Measurements from ENCODE around the gene KPNA4. TPM values are rescaled to one million over a fixed set of nuclear protein-coding genes. Genes with fewer than 3 reads are reported as not detected.

KPNA4 gene
- total RNA-seq, 1 experiment from 2014 or later, result 40.8 TPM

DNA sequence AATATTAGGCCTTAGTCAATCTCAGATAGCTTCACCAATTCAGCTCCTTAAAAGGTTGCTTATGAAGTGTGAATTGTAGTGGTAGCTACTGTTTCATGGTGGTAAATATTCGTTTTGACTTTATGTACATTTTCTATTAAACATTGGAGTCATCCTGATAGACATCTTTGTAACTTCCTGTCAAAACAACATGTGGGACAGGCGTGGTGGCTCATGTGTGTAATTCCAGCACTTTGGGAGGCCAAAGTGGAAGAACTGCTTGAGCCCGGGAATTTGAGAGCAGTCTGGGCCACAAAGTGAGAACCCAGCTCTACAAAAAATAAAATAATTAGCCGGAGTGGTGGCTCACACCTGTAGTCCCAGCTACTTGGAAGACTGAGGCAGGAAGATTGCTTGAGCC lies 113.8 kb downstream of the KPNA4 start:
- Histone ChIP-seq H3K27ac (ENCODE audit: low read length) (no peak overlapping the region), H3K79me2 (ENCODE audit: low read length) (peaks cover 28% of the 10 kb centered on the region), H3K9me3 (ENCODE audit: low read length) (no peaks in the 10 kb centered on the region), H3K4me1 (ENCODE audit: low read length) (peaks cover 21% of the 10 kb centered on the region), H3K36me3 (ENCODE audit: insufficient read depth, low read length) (peaks cover 10% of the 10 kb centered on the region), H3K4me2 (ENCODE audit: low read depth, low read length, poor library complexity, severe bottlenecking) (no peak overlapping the region), H3K9me2 (replicated peaks; ENCODE audit: insufficient read depth, low read length) (no peaks in the 10 kb centered on the region), H3K9ac (ENCODE audit: low read length) (no peak overlapping the region), H2AFZ (ENCODE audit: low read length) (no peak overlapping the region), H3K27me3 (ENCODE audit: low read length) (no peaks in the 10 kb centered on the region), H3K4me3 (ENCODE audit: low read length) (no peak overlapping the region), H4K20me1 (ENCODE audit: insufficient read depth, low read depth, low read length) (no peaks in the 10 kb centered on the region)
- no peak for DNase-seq

DNA sequence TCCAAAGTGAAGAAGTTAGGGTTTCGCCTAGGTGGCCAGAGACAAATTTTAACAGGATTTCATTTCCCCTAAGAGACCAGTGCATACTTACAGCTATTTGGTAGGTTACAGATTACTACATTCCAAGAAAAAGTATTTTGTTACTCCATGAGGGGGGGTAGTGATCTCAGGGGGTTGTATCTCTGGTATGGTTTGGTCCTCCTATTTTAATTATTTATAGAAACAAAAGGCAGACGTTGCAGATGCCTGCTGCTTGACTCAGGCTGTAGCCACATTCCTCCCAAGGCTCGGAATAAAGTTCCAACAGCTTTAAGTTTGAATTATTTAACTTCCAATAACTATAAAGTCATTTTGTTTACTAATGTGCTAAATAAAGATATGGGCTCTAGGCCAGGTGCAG lies 114.5 kb downstream of the KPNA4 start:
- Histone ChIP-seq H3K4me1 (ENCODE audit: low read length) (peaks cover 21% of the 10 kb centered on the region), H2AFZ (ENCODE audit: low read length) (no peak overlapping the region), H3K79me2 (ENCODE audit: low read length) (peaks cover 36% of the 10 kb centered on the region), H3K36me3 (ENCODE audit: insufficient read depth, low read length) (peaks cover 16% of the 10 kb centered on the region), H3K27me3 (ENCODE audit: low read length) (no peaks in the 10 kb centered on the region), H4K20me1 (ENCODE audit: insufficient read depth, low read depth, low read length) (no peaks in the 10 kb centered on the region), H3K9me2 (replicated peaks; ENCODE audit: insufficient read depth, low read length) (no peaks in the 10 kb centered on the region), H3K4me2 (ENCODE audit: low read depth, low read length, poor library complexity, severe bottlenecking) (no peak overlapping the region), H3K4me3 (ENCODE audit: low read length) (no peak overlapping the region), H3K9me3 (ENCODE audit: low read length) (no peaks in the 10 kb centered on the region), H3K9ac (ENCODE audit: low read length) (no peak overlapping the region), H3K27ac (ENCODE audit: low read length) (no peak overlapping the region)
- DNase-seq, result no peak

DNA sequence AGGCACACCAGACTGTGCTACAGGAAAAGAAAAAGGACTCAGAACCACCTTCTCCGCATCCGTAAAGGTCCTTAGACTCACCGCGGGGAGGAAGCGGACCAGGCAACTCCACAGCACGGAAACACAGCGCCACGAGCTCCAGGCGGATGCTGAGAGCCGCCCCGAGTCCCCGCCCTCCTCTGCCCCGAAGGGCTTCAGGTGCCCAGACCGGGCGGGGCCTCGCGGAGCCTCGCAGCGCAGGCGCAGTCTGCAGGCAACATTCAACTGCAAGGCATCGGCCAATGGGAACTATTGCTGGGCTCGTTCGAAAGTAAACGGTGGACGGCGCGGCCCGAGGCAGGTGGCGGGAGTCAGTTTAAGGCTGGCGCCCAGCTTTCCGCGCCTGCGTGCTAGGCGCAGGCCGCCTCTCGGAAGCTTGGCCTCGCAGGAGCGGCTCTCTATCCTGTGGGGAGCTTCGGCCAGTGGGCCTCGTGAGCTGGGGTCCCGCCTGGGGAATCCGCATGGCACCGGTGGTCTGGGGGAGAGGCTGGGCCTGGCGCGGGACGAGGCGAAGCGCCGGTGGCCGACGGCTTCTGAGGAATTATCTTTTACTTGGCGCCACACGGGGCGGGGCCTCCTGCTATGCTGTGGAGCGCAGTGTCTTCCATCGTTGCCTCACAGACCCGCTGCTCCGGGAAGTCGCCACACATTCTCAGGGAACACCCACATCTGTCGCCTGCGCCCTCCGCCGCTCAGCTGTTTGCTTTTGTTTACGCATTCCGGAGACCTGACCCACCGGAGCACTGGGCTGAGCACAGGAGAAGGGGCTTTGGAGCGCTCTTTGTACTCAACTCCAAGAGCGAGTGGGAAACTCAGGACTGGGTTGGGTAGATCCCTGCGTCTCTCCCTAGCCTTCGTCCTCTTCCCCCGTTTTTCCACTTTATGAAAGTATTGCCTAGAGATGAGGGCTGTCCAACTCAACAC lies 115.5 kb downstream of the KPNA4 start, which contains the start of gene TRIM59:
TRIM59 (minus strand) TSS at position 151 of the 963 bp plus-strand sequence. CDS start 10,603 bp downstream, outside the sequence.
- DNase-seq, result peak; percentile 98

DNA sequence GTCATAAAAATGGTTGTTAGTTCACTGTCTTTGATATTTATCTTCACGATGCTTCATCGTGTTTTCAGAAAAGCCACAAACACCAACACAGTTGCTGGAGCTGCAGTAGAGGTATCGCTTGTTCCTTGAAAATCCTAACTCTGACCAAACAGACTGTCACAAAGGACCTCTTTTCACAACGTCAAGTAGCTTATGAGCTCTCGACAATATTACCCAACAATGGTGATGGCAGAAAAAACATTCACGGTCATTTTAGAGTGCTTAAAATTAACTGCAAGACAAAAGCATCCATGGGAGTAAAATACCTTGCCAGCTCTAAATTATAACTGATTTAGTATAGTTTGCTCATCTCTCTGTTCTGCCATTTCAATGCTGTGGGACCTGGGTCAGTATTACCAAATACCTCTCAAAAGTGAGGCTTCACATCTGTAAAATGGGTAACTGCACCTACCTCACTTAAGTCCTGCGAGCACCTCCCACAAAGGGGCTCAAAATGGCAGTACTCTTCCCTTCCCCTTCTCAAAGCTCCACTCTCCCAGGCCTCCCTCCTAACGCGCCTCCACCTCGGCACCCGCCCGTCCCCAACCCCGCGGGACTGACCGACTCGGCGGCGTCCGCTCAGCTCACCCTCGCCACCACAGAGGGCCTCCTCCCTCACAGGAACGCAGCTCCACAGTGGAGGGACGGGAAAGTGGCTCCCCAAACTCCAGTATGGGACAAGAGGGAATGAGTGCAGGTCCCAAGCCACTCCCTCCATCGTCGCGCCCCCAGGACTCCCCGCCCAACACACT lies 116.3 kb downstream of the KPNA4 start:
- peak overlapping the region; percentile 70 for H3K27ac ChIP-seq (ENCODE audit: low read length)
- peak; percentile 83 for DNase-seq
- peaks cover 52% of the 10 kb centered on the region for H3K79me2 ChIP-seq (ENCODE audit: low read length)
- H3K27me3 ChIP-seq (ENCODE audit: low read length), result no peaks in the 10 kb centered on the region
- peak overlapping the region; percentile 76; the same call in 1 of the 2 replicates for H2AFZ ChIP-seq (ENCODE audit: low read length)
- peaks cover 21% of the 10 kb centered on the region for H3K4me1 ChIP-seq (ENCODE audit: low read length)
- peak overlapping the region; percentile 90 for H3K4me3 ChIP-seq (ENCODE audit: low read length)
- no peaks in the 10 kb centered on the region for H4K20me1 ChIP-seq (ENCODE audit: insufficient read depth, low read depth, low read length)
- peak overlapping the region; percentile 89 for H3K9ac ChIP-seq (ENCODE audit: low read length)
- peak overlapping the region; percentile 80 for H3K4me2 ChIP-seq (ENCODE audit: low read depth, low read length, poor library complexity, severe bottlenecking)
- H3K9me3 ChIP-seq (ENCODE audit: low read length), result no peaks in the 10 kb centered on the region
- H3K9me2 ChIP-seq (replicated peaks; ENCODE audit: insufficient read depth, low read length), result no peaks in the 10 kb centered on the region
- H3K36me3 ChIP-seq (ENCODE audit: insufficient read depth, low read length), result peaks cover 22% of the 10 kb centered on the region

More for the DNA sequence above, 115.5 kb downstream of the KPNA4 start, which contains the start of gene TRIM59:
- H3K4me3 ChIP-seq (ENCODE audit: low read length), result peak within 1 kb of the TSS; percentile 90
- peaks cover 44% of the 10 kb centered on the region for H3K79me2 ChIP-seq (ENCODE audit: low read length)
- H2AFZ ChIP-seq (ENCODE audit: low read length), result peak within 1 kb of the TSS; percentile 76
- no peaks in the 10 kb centered on the region for H3K9me2 ChIP-seq (replicated peaks; ENCODE audit: insufficient read depth, low read length)
- H3K4me2 ChIP-seq (ENCODE audit: low read depth, low read length, poor library complexity, severe bottlenecking), result peak within 1 kb of the TSS; percentile 80
- no peaks in the 10 kb centered on the region for H3K9me3 ChIP-seq (ENCODE audit: low read length)
- peak within 1 kb of the TSS; percentile 89 for H3K9ac ChIP-seq (ENCODE audit: low read length)
- H3K27me3 ChIP-seq (ENCODE audit: low read length), result no peaks in the 10 kb centered on the region
- H4K20me1 ChIP-seq (ENCODE audit: insufficient read depth, low read depth, low read length), result no peaks in the 10 kb centered on the region
- peaks cover 17% of the 10 kb centered on the region for H3K36me3 ChIP-seq (ENCODE audit: insufficient read depth, low read length)
- H3K4me1 ChIP-seq (ENCODE audit: low read length), result peaks cover 21% of the 10 kb centered on the region
- peak within 1 kb of the TSS; percentile 70 for H3K27ac ChIP-seq (ENCODE audit: low read length)

DNA sequence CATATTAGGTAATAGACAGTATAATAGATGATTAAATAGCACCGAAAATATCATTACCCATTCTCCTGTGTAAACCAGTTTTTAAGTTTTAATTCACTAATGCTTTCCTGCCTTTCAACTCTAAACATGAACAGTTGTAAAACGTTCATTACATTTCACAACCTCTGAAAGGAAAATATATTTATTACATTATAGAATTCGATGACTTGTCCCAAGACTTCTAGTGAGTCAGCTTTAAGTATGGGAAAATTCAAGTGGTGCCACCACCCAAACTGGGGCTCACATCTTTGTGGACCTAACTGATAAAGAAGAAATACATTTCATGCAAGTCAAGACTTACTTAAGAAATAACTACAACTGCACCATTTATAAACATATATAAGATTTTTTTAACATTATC lies 117.8 kb downstream of the KPNA4 start:
- no peaks in the 10 kb centered on the region for H4K20me1 ChIP-seq (ENCODE audit: insufficient read depth, low read depth, low read length)
- peak overlapping the region; percentile 80 for H3K4me2 ChIP-seq (ENCODE audit: low read depth, low read length, poor library complexity, severe bottlenecking)
- H3K4me3 ChIP-seq (ENCODE audit: low read length), result peak overlapping the region; percentile 90
- H3K27ac ChIP-seq (ENCODE audit: low read length), result peak overlapping the region; percentile 14; the same call in 1 of the 2 replicates
- peaks cover 21% of the 10 kb centered on the region for H3K4me1 ChIP-seq (ENCODE audit: low read length)
- H3K27me3 ChIP-seq (ENCODE audit: low read length), result no peaks in the 10 kb centered on the region
- H3K9me3 ChIP-seq (ENCODE audit: low read length), result no peaks in the 10 kb centered on the region
- H3K9me2 ChIP-seq (replicated peaks; ENCODE audit: insufficient read depth, low read length), result no peaks in the 10 kb centered on the region
- peaks cover 65% of the 10 kb centered on the region for H3K79me2 ChIP-seq (ENCODE audit: low read length)
- H3K36me3 ChIP-seq (ENCODE audit: insufficient read depth, low read length), result peaks cover 22% of the 10 kb centered on the region
- no peak overlapping the region for H2AFZ ChIP-seq (ENCODE audit: low read length)
- H3K9ac ChIP-seq (ENCODE audit: low read length), result peak overlapping the region; percentile 89
- DNase-seq, result no peak

DNA sequence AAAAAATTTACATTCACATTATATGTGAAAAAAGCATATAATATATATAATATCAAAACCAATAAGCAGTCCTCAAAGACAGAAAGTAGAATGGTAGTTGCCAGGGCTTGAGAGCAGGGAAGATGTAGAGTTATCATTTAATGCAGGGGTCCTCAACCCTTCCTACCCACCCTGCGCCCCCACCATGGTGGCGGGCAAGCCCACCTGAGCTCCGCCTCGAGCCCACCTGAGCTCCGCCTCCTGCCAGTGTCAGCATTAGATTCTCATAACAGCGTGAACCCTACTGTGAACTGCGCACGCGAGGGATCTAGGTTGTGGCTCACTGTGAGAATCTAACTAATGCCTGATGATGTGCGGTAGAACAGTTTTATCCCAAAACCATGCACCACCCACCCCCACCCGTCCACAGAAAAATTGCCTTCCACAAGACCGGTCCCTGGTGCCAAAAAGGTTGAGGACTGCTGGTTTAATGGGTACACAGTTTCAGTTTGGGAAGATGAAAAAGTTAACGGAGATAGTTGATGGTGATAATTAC lies 118.8 kb downstream of the KPNA4 start:
- no peaks in the 10 kb centered on the region for H4K20me1 ChIP-seq (ENCODE audit: insufficient read depth, low read depth, low read length)
- no peak overlapping the region for H3K4me2 ChIP-seq (ENCODE audit: low read depth, low read length, poor library complexity, severe bottlenecking)
- no peak overlapping the region for H3K9ac ChIP-seq (ENCODE audit: low read length)
- no peak overlapping the region for H2AFZ ChIP-seq (ENCODE audit: low read length)
- no peak for DNase-seq
- H3K4me3 ChIP-seq (ENCODE audit: low read length), result no peak overlapping the region
- no peaks in the 10 kb centered on the region for H3K9me2 ChIP-seq (replicated peaks; ENCODE audit: insufficient read depth, low read length)
- H3K36me3 ChIP-seq (ENCODE audit: insufficient read depth, low read length), result peaks cover 22% of the 10 kb centered on the region
- no peaks in the 10 kb centered on the region for H3K27me3 ChIP-seq (ENCODE audit: low read length)
- peaks cover 69% of the 10 kb centered on the region for H3K79me2 ChIP-seq (ENCODE audit: low read length)
- no peaks in the 10 kb centered on the region for H3K9me3 ChIP-seq (ENCODE audit: low read length)
- no peak overlapping the region for H3K27ac ChIP-seq (ENCODE audit: low read length)
- H3K4me1 ChIP-seq (ENCODE audit: low read length), result peaks cover 21% of the 10 kb centered on the region

DNA sequence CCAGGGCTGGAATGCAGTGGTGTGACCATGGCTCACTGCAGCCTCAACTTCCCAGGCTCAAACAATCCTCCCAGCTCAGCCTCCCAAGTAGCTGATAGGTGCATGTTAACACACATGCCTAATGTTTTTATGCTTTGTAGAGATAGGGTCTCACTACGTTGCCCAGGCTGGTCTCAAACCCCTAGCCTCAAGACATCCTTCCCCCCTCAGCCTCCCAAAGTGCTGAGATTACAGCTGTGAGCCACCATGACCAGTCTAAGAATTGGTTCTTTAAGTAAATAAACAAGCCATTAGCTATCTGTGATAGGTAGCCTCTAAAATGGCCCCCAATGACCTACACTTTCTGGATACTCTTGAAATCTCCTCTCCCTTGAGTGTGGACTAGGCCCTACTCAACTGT lies 119.5 kb downstream of the KPNA4 start:
- H3K36me3 ChIP-seq (ENCODE audit: insufficient read depth, low read length), result peaks cover 22% of the 10 kb centered on the region
- H3K79me2 ChIP-seq (ENCODE audit: low read length), result peaks cover 75% of the 10 kb centered on the region
- DNase-seq, result no peak
- no peaks in the 10 kb centered on the region for H3K27me3 ChIP-seq (ENCODE audit: low read length)
- no peak overlapping the region for H2AFZ ChIP-seq (ENCODE audit: low read length)
- peaks cover 21% of the 10 kb centered on the region for H3K4me1 ChIP-seq (ENCODE audit: low read length)
- no peaks in the 10 kb centered on the region for H3K9me3 ChIP-seq (ENCODE audit: low read length)
- H3K9me2 ChIP-seq (replicated peaks; ENCODE audit: insufficient read depth, low read length), result no peaks in the 10 kb centered on the region
- H3K9ac ChIP-seq (ENCODE audit: low read length), result no peak overlapping the region
- no peak overlapping the region for H3K4me3 ChIP-seq (ENCODE audit: low read length)
- H4K20me1 ChIP-seq (ENCODE audit: insufficient read depth, low read depth, low read length), result no peaks in the 10 kb centered on the region
- H3K27ac ChIP-seq (ENCODE audit: low read length), result no peak overlapping the region
- no peak overlapping the region for H3K4me2 ChIP-seq (ENCODE audit: low read depth, low read length, poor library complexity, severe bottlenecking)
